ENCODE results near the gene HACL1. TPM values are rescaled to one million over a fixed set of nuclear protein-coding genes. Genes with fewer than 3 reads are reported as not detected.
A peak's percentile ranks its signal among the peaks of the same experiment; 100 is the strongest.

HACL1 gene
- total and polyA plus RNA-seq, 5 experiments from 2014 or later = 31.7 to 42.9 (median 33.8) TPM

GRCh38 chr3:15514663-15515340 is 86.6 kb downstream of the HACL1 start:
- Mint-ChIP-seq H3K36me3 (no peaks in the 10 kb centered on the region), H3K27me3 (peaks cover 0 to 3% (median 0%) of the 10 kb centered on the region in 5 donors), H3K4me3 (no peak overlapping the region), H3K27ac (no peak overlapping the region), H3K4me1 (peaks cover 0 to 9% (median 0%) of the 10 kb centered on the region in 4 donors), H3K9me3 (no peaks in the 10 kb centered on the region)
- no peak for ATAC-seq
- no peak for DNase-seq
- POLR2A ChIA-PET = no interaction called here

GRCh38 chr3:15513810-15514662 is 87.3 kb downstream of the HACL1 start:
- no peak for ATAC-seq

GRCh38 chr3:15513116-15513515 is 88.3 kb downstream of the HACL1 start:
- peaks cover 0 to 5% (median 0%) of the 10 kb centered on the region in 4 donors for H3K4me1 Mint-ChIP-seq
- H3K4me3 Mint-ChIP-seq = no peak overlapping the region
- POLR2A ChIA-PET = no interaction called here
- no peaks in the 10 kb centered on the region for H3K9me3 Mint-ChIP-seq
- no peaks in the 10 kb centered on the region for H3K27me3 Mint-ChIP-seq
- no peak overlapping the region for H3K27ac Mint-ChIP-seq
- ATAC-seq = no peak
- no peak for DNase-seq
- no peaks in the 10 kb centered on the region for H3K36me3 Mint-ChIP-seq

More at GRCh38 chr3:15513810-15514662, 87.3 kb downstream of the HACL1 start:
- Mint-ChIP-seq H3K36me3 (no peaks in the 10 kb centered on the region), H3K9me3 (no peaks in the 10 kb centered on the region), H3K27me3 (no peaks in the 10 kb centered on the region), H3K27ac (no peak overlapping the region), H3K4me1 (peaks cover 0 to 5% (median 0%) of the 10 kb centered on the region in 4 donors), H3K4me3 (no peak overlapping the region)
- no peak for DNase-seq
- POLR2A ChIA-PET = no interaction called here

GRCh38 chr3:15512166-15512565 is 89.2 kb downstream of the HACL1 start:
- Mint-ChIP-seq H3K9me3 (no peaks in the 10 kb centered on the region), H3K36me3 (no peaks in the 10 kb centered on the region), H3K27me3 (no peaks in the 10 kb centered on the region), H3K27ac (no peak overlapping the region), H3K4me1 (peaks cover 0 to 5% (median 0%) of the 10 kb centered on the region in 4 donors), H3K4me3 (no peak overlapping the region)
- POLR2A ChIA-PET = no interaction called here
- no peak for DNase-seq
- no peak for ATAC-seq

- Mint-ChIP-seq H3K27me3 (no peaks in the 10 kb centered on the region), H3K4me3 (no peak overlapping the region), H3K9me3 (no peaks in the 10 kb centered on the region), H3K4me1 (peaks cover 0 to 5% (median 0%) of the 10 kb centered on the region in 4 donors), H3K36me3 (no peaks in the 10 kb centered on the region), H3K27ac (peak overlapping the region in 1 of 10 donors; percentile 1)
- DNase-seq (no peak), ATAC-seq (no peak)
- POLR2A ChIA-PET = no interaction called here
Measured at GRCh38 chr3:15511156-15511555, 90.2 kb downstream of the HACL1 start.

Other genes with a start within 250 kb of the HACL1 start
- 10 to 100 TPM; 15.6 to 16.9 TPM for gene METTL6, start 174.0 kb downstream of the HACL1 start, total RNA-seq
- gene METTL6, start 174.0 kb downstream of the HACL1 start, polyA plus RNA-seq = 10 to 100 TPM; 14.8 to 22.2 (median 18.3) TPM
- 10 to 100 TPM; 15.8 to 17.5 TPM for gene EAF1, start 174.0 kb downstream of the HACL1 start, total RNA-seq
- 1 to 10 TPM; 4.6 to 7.7 (median 5.2) TPM for gene EAF1, start 174.0 kb downstream of the HACL1 start, polyA plus RNA-seq
- gene COLQ, start 79.9 kb downstream of the HACL1 start, total RNA-seq = 1 to 10 TPM; 2.9 to 3.4 TPM
- gene COLQ, start 79.9 kb downstream of the HACL1 start, polyA plus RNA-seq = under 1 TPM in 2 of 3 donors, not detected in 1; 0.09 to 0.15 TPM
- 10 to 100 TPM; 11.5 to 14.7 TPM for gene BTD, start 176 bp upstream of the HACL1 start, total RNA-seq
- gene BTD, start 176 bp upstream of the HACL1 start, polyA plus RNA-seq = 10 to 100 TPM; 13.7 to 17.4 (median 14.8) TPM
- 10 to 100 TPM; 32.7 to 38.0 TPM for gene ANKRD28, start 196.4 kb upstream of the HACL1 start, total RNA-seq
- 10 to 100 TPM in 1 of 3 donors, 1 to 10 TPM in 2; 3.3 to 10.5 (median 7.1) TPM for gene ANKRD28, start 196.4 kb upstream of the HACL1 start, polyA plus RNA-seq

Measured in naive thymus-derived CD8-positive, alpha-beta T cell (primary cell).